Measurements from ENCODE around the gene TM6SF1.
"Not testable (repeated sequence)": the region's sequence is repeated elsewhere in the genome, so short reads cannot be mapped to it uniquely, and the experiment has no call there.

The TM6SF1 gene

DNA sequence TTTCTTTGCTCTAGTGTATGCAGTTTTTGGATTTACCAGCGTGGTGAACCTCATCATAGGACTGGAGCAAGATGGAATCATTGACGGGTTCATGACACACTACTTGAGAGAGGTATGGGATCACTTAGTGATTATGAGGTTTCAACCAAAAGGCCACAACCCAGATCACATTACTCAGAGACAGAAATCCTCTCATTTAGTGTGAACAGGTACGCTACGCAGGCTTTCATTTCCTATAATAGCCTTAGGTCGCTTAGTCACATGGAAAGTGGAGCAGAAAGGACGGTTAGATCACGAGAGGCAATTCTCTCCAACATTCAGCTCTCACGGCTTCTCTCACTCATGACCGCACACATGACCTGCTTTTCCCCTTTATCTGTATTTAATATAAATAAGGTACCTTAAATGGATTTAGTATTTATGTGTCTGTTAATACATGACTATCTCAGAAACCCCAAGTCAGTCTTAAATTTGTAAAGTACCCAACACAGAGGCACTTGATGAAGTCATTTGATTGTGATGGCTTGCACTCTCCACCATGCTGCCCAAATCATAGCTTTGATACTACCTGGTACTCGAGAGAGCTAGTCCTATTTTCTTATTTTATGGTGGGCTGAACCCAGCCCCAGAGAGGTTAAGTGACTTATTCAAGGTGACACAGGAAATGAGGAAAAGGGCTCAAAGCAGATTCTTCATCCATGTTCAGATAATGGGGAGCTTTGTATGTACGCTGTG is 8.6 kb downstream of the TM6SF1 start:
- no peak for DNase-seq (ENCODE audit: low read depth, low spot score)

DNA sequence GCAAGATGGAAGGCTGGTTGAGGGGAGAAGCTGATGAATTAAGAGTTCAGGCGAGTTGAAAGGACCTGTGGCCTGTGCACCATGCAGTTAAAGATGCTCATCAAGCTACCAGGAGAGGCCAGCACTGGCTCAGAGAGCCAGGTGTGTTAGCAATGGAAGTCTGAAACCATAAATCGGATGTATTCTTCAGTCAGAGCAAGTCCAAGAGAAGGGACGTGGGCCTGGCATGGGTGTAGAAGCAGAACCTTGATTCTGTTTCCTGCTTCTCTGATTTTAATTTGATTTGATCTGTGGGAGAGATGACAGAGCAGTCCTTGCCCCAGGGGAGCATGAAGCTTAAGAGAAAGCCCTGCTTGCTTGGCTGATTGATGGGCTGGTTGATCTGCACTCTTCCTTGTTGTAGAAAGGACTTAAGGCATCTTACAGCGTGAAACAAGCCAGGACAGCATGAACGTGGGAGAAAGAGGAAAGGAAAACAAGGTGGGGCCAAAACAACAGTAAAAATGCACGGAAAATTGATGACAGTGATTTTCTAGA is 10.9 kb downstream of the TM6SF1 start:
- no peak for DNase-seq (ENCODE audit: low read depth, low spot score)

DNA sequence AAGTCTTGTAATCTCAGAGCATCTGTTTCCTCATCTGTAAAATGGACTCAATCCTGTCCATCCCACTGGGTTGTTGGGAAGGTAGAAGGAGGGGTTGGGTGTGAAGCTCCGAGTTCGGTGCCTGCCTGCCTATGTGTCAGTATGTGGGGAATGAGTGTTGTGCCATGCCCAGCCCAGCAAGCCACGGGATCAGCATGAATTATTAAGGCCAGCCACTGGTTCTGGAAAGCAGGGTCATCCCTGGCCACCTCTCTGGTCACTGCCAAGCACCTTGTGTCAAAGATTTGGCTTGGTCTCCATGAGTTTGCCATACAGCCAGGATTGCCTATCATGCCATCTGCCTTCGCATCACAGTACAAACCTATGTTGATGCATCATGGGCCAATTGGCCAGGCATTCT is 11.5 kb downstream of the TM6SF1 start:
- DNase-seq (ENCODE audit: low read depth, low spot score) = no peak

DNA sequence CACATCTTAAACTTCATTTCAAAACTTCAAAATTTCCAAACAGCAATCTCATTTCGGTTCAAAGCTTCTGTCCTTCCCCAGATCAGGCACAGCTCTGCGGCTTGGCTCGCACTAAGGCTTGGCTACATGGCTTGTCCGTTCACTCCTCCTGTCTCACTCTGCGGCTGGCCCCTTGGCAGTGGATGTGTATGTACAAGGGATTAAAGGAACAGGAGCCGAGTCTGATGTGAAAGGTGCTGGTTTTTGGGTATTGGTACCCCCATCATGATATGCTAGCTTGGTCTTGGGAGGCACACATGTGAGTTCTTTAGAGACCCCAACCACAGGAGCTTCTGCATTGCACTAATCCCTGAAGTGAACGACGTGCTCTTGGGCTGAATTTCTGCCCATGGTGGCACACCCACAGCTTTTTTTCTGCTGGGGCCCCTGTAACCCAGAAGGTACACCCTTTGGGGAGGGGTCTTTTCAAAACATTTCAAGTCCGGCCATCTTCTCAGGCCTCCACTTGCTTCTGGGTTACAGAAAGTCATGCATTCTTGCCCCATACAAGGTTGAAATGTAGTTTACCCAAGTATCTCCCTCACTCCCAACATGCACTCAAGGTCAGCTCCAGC is 12.6 kb downstream of the TM6SF1 start:
- DNase-seq (ENCODE audit: low read depth, low spot score) = no peak

DNA sequence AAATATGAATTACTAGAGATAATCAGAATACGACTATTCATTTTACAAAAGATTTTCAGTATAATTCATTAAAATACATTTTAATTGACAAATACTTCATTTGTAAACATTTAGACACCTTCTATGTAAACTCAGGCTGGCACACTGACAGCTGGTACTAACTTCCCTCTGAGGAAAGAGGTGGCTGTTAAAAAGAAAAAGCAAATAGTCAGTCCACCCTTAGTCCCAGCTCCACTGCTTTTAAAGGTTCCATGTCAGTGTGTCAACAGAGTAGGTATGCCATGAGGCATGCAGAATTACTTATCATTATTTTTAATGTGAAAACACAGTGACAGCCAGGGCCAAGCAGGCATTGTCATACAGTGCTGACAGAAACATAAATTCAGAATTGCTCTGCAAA is 16.1 kb downstream of the TM6SF1 start:
- DNase-seq (ENCODE audit: low read depth, low spot score) = no peak

DNA sequence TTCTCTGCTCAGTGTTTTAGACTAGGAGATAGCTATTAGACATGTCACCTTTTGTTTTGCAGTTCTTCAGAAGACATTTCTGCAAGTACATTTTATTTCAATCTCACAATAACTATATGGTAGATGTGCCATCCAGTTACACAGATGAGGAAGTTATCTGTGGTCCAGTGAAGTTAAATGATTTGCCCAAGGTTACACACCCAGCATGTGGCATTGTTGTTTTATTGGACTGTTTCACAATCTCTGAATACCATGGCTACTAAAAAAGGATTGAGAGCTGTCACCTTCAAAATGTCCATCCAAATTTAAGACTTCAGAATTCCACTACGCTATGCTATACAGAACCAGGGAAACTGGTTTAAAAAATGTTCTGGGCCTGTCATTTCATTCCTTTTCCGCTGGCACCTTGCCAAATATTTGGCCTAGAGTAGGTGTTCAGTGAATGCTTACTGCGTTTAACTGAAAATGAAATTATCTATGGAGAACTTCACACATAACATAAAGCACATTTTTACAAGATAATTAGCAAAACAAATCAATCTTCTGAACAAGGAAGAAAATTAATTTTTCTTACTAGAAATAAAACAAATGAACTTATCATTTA is 20.2 kb downstream of the TM6SF1 start:
- no peak for DNase-seq (ENCODE audit: low read depth, low spot score)

DNA sequence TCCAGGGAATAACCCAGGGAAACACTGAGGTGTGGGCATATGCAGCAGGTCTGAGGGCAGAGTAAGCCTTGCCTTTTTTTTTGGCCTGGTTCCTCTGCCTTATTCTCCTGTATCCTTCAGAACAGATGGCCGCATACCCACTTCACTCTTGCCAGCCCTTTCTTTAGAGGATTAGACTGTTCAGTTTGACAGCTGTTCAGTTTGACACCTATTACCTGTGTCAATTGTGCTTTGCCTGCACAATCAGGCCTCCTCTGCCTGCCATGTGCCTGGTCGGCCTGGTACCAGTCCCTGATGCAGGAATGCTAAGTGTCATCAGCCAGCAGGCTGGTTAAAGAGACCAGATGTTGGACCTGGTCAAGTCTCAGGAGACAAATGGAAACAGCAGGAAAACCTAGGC is 22.3 kb downstream of the TM6SF1 start:
- no peak for DNase-seq (ENCODE audit: low read depth, low spot score)

DNA sequence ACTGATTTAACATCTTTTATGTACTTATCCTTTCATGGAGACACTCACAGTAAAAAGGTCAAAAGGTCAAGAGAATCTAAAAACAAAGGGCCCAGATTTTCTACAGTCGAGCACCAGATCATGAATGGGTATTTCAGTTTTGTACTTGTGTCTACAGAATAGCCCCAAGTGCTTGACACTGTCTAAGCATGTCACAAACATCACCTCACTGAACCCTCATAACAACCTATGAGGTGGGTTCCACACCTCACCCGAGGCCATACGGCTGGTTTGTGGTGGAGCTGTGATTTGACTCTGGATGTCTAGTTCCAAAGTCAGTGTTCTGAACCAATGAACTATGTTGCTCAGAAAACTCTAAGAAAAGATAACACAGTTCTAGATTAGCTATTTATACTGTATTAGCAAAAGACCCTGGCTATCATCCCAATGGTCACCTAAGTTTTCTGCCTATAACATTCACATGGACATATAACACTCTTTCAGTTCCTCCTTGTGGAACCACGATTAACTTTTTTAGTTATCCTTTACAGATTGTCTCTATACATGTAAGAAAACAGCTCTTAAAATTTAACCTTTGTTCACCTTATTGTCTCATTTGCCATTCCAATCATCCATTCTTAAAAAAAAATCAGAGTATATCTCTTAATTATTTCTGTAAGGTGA is 25.5 kb downstream of the TM6SF1 start:
- no peak for DNase-seq (ENCODE audit: low read depth, low spot score)

DNA sequence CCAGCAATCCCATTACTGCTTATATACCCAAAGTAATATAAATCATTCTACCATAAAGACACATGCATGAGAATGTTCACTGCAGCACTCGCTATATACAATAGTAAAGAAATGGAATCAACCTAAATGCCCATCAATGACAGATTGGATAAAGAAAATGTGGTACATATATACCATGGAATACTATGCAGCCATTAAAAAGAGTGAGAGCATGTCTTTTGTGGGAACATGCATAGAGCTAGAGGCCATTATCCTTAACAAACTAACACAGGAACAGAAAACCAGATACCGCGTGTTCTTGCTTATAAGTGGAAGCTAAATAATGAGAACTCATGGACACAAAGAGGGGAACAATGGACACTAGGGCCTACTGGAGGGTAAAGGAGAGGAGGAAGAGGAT is 34.7 kb downstream of the TM6SF1 start:
- DNase-seq (ENCODE audit: low read depth, low spot score) = not testable (repeated sequence)

DNA sequence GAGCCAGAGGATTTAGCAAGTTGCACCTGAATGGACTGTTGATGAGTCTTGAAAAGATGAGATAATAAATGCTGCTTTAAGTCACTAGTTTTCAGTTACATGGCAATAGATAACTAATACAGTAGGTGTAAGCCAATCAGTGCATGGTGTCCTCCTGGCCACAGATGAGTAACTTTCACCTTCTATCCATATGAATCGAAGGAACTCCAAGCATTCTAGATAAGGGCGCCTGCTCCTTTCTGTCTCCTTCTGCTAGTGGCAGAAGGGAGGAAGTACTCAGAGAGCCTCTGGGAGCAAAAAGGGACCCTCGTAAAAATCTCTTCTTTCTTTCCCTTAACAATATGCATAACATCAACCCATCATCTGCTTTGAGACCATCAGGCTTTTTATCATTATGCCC is 37.3 kb downstream of the TM6SF1 start:
- DNase-seq (ENCODE audit: low read depth, low spot score) = no peak

DNA sequence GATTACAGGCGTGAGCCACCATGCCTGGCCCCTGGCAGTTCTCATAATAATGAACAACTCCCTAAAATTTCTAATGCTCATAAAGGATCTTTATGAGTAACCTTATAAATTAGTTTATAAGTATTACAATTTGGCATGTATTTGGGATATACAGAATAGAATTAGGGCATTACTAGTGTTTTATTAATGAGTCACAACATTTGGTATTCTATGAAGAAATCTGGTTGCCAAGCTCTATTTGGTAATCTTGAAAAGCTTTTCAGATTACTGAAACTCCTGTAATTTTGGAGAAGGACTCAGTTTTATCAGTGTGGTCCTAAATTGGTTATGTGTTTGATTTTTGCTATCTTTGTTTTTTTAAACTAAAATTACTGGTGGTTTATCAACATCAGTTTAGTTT is 45.8 kb downstream of the TM6SF1 start:
- no peak for DNase-seq (ENCODE audit: low read depth, low spot score)

DNA sequence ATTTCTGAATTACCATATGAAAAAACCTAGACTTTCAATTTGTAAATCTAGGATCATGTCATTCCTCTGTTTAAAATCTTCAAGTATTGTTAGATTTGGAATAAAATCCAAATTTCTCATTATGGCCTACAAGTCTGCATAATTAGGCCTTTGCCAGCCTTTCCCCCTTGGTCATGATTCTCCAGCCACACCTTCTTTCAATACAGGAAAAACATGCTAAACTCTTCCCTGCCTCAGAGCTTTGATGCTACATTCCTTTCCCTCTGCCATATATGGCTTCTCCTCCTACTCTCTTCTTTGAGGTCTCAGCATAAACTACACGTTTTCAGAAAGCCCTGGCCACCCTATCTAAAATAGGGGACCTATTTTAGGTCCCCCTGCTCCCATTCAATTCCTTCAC is 48.5 kb downstream of the TM6SF1 start:
- DNase-seq (ENCODE audit: low read depth, low spot score) = no peak

DNA sequence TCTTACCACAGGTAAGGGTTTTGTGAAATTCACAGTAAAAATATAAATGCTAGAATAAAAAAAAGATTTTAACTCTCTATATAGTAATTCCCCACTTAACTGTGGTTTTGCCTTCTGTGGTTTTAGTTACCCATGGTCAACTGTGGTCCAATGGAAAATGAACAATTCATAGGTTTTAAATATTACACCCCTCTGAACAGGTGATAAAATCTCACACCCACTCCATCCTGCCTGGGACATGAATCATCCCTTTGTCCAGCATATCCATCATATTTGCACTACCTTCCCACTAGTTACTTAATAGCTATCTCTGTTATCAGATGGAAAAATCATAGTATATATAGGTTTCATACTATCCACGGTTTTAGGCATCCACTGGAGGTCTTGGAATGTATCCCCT is 50.9 kb downstream of the TM6SF1 start:
- DNase-seq (ENCODE audit: low read depth, low spot score) = no peak

DNA sequence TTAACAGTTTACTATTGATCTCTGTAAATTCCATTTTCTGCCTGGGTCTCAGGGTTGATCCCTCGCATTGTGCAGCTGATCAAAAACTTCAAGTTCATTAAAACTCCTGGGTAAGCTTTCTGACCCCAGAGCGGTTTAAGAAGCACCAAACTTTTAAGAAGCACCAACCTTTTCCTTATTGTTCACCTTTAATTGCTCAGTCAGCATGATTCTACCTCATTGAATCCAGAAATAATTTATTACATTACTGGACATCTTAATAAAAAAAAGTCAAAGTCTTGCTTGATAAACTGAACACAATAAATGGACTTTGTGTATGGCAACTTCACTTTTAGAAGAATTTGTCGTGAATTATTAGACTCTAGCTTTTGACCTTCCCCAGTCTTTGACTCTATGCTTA is 53.3 kb downstream of the TM6SF1 start:
- DNase-seq (ENCODE audit: low read depth, low spot score) = no peak

DNA sequence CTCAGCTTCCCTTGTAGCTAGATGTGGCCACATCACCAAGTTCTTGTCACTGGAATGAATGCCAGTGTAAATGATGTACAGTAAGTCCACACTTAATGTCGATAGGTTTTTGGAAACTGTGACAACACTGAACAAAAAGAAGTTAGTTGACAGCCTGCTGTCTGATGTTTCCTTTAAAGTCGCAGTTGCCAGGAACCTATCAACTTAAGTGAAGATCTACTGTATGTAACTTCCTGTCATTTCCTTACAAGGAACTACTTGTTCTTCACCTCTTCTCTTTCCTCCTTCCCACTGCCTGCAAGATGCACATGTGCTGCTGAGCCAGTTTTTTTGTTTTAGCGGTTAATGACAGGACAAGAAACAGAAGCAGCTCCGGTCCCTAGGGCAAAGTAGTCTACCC is 55.6 kb downstream of the TM6SF1 start:
- DNase-seq (ENCODE audit: low read depth, low spot score) = no peak

DNA sequence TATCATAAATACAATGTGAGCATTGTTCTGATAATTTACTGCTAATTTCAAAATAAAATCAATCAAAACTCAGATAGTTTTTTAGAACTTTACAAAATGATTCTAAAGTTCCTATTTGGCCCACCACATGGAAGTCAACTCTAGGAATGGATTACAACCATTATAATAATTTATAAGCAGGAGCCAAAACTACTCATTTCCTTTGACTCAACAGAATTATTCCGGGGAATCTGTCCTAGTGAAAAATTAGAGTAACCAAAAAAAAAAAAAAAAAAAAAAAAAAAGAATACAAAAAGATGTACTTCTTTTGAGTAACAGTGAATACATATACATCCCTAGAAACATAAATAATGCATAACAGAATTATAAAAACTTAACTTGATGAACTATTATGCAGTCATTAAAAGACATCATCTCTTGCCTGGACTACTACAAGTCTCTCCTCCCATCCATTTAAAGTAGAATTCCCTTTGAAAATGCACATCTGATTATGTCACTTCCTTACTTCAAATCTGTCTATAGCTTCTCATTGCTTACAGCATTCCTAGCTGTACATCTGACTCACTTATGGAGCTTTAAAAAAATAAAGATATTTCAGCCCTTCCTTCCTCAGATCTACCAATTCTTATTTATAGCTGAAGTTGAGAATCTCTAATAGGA is 56.8 kb downstream of the TM6SF1 start:
- no peak for DNase-seq (ENCODE audit: low read depth, low spot score)

DNA sequence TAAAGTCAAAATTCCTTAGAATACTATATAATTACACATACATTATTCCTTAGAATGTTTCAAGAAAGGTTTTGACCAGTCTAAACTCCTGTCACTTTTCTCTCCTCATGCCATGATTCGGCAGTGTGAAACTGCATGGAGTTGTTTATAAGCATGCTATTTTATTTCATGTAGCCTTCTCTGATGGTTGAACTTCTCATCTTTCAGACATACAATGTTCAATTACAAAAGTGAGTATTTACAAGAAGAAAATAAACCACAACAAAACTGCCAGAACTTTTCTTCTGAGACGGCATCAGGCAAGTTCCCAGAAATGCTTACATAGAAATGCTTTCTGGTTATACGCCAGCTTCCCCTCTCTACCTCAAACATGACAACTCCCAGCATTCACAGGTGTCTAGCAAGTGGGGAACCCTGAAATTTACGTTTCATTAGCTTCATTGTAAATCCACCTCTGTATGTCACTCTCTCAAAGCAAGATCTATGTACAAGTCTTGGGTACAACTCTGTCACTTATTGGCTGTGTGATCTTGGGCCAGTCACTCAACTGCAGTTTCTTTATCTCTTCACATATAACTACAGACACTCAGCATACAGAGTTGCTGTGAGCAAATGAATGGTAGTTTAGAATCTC is 57.4 kb downstream of the TM6SF1 start:
- no peak for DNase-seq (ENCODE audit: low read depth, low spot score)

DNA sequence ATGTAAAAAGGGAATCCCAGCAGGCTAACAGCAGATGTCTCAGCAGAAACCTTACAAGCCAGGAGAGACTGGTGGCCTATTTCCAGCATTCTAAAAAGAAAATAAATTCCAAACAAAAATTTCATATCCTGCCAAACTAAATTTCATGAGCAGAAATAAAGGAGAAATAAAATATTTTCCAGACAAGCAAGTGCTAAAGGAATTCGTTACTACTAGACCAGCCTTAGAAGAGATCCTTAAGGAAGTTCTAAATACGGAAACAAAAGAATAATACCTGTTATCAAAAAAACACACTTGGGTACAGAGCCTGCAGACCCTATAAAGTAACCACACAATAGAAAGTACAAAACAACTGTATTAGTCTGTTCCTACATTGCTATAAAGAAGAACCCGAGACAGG is 58.8 kb downstream of the TM6SF1 start:
- DNase-seq (ENCODE audit: low read depth, low spot score) = no peak

DNA sequence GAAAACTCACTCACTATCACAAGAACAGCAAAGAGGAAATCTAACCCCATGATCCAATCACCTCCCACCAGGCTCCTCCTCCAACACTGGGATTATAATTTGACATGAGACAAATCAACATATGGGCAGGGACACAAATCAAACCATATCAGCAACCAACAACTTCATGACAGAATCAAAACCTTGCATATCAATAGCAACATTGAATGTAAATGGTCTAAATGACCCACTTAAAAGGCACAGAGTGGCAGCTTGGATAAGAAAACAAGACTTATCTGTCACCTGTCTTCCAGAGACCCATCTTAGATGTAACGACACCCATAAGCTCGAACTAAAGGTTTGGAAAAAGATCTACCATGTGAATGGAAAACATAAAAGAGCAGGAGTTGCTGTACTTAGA is 59.4 kb downstream of the TM6SF1 start:
- DNase-seq (ENCODE audit: low read depth, low spot score) = no peak

DNA sequence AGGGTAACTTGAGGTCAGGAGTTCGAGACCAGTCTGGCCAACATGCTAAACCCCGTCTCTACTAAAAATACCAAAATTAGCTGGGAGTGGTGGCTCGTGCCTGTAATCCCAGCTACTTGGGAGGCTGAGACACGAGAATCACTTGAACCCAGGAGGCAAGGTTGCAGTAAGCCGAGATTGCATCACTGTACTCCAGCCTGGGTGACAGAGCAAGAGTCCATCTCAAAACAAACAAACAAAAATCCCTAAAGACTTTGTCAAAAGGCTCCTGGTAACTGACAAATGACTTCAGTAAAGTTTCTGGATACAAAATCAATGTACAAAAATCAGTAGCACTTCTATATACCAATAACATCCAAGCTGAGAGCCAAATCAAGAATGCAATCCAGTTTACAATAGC is 62.1 kb downstream of the TM6SF1 start:
- DNase-seq (ENCODE audit: low read depth, low spot score) = not testable (repeated sequence)

DNA sequence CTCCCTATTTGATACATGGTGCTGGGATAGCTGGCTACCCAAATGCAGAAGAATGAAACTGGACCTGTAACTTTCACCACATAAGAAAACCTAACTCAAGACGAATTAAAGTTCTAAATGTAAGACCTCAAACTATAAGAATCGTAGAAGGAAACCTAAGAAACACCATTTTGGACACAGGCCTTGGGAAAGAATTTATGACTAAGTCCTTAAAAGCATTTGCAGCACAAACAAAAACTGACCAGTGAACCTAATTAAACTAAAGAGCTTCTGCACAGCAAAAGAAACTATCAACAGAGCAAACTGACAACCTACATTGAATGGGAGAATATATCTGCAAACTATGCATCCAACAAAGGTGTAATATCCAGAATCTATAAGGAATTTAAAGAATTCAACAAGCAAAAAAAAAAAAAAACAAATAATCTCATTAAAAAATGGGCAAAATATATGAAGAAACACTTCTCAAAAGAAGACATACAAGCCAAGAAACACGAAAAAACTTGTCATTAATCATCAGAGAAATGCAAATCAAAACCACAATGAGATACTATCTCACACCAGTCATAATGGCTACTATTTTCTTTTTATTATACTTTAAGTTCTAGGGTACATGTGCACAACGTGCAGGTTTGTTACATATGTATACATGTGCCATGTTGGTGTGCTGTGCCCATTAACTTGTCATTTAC is 63.2 kb downstream of the TM6SF1 start:
- no peak for DNase-seq (ENCODE audit: low read depth, low spot score)

Measured in brain pericyte (primary cell).